ENCODE measurements around the gene RSF1.

RSF1 gene

DNA sequence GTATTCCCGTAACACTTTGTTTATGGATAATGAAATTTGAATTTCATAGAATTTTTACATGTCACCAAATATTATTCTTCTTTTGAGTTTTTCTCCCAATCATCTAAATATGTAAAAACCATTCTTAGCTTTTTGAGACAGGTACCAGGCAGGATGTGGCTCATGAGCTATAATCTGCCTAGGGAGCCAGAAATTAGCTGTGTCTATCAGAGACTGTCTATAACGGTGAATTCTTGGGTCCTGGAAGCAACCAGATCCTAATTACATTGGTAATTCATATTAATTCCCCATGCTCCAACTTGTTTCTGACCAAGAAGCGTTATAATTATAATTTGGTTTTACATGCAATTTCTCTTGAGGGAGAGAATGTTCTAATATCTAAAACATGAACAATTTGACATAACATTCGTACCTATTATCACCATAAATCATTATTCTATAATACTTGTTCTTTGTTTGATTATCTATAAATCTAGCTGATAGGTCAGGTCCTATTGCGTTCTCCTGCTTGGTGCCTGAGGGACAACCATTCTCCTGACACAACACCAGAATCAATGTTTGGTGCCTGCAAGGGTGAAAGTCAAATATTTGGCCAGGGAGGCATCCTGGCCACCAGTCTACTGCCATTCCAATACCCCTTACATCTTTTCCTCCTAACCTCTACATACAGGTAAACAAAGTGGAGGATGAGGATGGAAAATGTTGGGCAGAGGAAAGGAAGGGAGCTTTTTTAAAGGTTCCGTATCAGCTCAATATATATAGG lies 69.9 kb downstream of the RSF1 start:
- no peak for DNase-seq (ENCODE audit: low spot score)

DNA sequence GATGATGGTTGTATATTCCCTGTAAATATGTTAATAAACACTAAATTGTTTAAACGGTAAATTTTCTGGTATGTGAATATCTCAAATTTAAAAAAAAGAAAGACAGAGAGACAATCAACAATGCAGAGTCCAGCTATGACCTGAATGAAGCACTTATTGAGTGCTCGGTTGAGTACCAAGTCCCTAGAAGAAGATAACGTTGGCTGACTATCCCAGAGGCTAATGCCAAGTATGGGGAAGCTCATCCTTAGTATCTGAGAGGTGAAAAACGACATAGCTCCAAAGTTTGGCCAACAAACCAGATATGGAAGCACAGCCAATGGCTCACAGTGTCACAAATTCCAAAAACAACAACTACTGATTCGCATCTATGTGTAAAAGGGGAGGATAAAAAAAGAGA lies 71.3 kb downstream of the RSF1 start:
- no peak for DNase-seq (ENCODE audit: low spot score)

DNA sequence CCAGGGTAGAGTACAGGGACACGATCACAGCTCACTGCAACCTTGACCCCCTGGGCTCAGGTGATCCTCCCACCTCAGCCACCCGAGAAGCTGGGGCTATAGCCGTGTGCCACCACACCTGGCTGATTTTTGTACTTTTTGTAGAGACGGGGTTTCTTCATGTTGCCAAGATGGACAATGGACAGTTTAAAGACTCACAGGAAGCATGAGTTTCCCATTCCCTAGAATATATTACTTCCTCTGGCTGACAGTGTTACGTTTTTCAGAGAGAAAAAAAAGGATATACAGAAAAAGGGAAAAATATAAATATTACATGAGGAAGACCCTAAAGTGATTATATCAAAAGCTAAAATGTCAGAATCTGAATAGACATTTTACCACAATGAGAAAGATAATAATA lies 72.3 kb downstream of the RSF1 start:
- DNase-seq (ENCODE audit: low spot score): no peak

DNA sequence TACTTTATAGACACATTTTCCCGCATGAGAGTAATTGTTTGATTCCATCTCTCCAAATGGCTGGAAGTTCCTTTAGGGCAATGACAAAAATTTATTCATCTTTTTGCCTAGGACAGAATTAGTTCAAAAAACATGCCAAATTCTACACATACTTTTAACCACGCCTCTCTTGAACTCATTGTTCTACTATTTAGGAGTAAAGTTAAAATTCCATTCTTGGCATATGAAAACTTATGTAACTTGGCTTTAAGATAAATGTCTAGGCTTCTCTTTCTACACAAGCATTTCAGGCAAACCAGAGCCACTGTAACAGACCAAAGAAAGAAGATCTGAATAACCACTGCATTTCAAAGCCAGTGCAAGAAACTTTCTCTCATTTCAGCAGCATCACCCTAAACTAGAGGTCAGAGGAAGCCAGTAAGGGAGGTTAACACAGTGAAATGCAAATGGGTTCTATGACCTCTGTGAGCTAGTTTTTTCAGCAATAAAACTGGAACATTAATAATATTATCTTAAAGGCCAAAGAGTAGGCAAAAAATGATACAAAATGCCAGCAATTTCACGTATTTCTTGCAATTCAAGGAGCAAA lies 73.0 kb downstream of the RSF1 start:
- no peak for DNase-seq (ENCODE audit: low spot score)

DNA sequence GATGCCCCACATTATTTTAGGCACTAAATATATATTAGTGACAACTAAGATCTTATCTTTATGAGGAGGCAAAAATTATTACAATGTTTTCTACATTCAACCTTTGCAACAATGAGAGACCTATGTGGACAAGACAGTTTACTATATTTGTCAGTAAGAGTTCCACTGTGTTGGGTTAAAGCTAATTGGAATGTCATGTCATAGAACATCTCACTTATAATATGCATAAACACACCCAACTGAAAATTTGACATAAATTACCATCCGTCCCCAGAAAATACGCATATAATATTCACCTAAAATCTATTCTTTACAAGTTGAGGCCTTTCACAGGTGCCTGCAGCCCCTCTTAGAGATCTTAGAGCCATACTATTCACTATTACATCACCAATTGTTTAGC lies 84.0 kb downstream of the RSF1 start:
- DNase-seq (ENCODE audit: low spot score): no peak

DNA sequence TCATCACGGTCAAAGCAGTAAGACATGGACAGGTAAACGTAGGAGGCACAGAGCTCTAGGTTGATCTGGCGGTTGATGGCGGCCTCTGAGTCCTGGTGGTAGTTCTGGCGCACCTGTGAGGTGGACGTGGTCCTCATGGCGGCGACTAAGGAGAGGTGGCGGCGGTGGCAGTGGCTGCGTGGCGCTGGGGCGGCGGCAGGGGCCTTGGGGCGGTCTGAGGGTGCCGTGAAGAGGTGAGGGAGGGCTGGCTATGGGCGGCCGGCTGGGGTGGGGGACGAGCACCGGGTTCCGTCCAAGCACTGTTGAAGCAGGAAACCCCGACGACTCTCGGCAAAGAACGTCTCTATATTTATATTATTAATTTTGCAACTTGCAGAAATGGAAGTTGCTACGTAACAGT lies 85.6 kb downstream of the RSF1 start:
- no peak for DNase-seq (ENCODE audit: low spot score)

DNA sequence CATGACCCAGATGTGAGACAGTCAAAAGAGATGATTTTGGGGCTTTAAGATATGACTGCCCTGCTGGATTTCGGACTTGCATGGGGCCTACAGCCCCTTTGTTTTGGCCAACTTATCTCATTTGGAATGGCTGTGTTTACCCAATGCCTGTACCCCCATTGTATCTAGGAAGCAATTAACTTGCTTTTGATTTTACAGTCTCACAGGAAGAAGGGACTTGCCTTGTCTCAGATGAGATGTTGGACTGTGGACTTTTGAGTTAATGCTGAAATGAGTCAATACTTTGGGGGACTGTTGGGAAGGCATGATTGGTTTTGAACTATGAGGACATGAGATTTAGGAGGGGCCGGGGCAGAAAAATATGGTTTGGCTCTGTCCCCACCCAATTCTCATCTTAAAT lies 88.4 kb downstream of the RSF1 start:
- no peak for DNase-seq (ENCODE audit: low spot score)

DNA sequence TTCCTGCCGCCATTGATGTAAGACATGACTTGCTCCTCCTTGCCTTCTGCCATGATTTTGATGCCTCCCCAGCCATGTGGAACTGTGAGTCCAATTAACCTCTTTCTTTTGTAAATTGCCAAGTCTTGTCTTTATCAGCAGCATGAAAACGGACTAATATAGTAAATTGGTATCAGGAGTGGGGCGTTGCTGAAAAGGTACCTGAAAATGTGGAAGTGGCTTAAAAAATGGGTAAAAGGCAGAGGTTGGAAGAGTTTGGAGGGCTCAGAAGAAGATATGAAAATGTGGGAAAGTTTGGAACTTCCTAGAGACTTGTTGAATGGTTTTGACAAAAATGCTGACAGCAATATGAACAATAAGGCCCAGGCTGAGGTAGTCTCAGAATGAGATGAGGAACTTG lies 89.7 kb downstream of the RSF1 start:
- no peak for DNase-seq (ENCODE audit: low spot score)

DNA sequence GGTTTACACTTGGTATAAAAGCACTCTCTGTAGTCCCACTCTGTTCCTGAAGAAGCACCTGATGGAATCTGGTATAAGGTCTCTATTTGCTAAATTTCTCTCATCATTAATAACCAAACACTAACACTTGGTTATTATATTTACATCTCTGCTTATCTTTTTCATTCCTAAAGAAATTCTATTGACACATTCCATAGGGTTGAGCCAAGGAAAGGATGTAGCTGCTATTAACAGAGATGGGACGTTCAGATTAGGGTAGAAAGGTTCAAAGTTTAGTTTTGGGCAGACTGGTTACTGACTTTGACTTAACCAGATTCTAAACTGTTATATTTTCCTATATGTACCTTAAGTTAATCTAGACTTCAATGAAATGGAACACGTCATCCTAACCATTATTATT lies 91.5 kb downstream of the RSF1 start:
- no peak for DNase-seq (ENCODE audit: low spot score)

DNA sequence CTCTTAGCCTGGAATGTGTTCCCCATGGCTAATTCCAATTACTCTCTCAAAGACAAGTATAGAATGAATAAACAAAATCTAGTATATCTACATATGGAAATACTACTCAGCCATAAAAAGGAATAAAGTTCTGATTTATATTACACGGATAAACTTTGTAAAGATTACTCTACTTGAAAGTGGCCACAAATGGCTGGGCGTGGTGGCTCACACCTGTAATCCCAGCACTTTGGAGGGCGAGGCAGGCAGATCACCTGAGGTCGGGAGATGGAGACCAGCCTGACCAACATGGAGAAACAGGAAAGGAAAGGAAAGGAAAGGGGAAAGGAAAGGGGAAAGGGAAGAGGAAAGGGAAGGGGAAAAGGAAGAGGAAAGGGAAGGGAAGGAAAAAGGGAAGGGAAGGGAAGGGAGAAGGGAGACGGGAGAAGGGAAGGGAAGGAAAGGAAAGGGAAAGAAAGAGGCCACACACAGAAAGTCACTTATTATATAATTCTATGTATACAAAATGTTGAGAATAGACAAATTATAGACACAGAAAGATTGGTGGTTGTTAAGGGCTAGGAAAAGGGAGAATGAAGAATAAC lies 92.2 kb downstream of the RSF1 start:
- no peak for DNase-seq (ENCODE audit: low spot score)

DNA sequence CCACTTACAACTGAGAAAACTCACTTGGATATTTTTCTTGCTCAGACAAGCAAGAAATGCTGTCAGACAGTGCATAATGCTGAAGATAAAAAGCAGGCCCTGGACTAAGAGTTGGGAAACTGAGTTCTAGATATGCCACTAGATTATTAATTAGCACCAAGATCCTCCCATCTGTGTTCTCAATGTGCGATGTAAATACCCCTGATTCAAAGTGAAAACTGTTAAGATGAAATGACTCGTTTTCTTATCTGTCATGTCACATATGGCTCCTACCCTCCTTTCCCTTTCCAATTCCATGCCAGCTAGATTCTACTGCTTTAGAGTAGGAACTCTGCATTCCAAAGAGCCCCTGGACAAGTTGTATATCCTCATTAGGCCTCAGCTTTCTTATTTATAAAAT lies 94.0 kb downstream of the RSF1 start:
- DNase-seq (ENCODE audit: low spot score): no peak

DNA sequence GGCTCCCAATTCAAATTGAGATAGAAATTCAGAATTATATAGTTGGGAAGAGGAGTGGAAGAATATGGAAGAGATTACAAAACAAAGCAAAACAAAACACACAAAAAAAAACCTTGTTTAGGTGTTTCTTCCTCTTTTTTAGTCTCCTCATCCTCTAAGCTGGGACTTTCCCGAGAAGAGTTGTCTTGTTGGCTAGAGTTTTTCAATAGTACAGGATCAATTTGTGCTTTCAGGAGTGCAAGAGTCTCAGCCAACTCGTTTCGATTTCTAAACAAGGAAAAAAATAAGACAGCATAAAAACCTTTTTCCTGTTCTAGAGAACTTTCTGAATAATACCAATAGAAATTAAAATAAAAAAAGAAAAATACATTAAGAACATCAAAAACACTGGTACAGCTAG lies 95.1 kb downstream of the RSF1 start:
- no peak for DNase-seq (ENCODE audit: low spot score)

DNA sequence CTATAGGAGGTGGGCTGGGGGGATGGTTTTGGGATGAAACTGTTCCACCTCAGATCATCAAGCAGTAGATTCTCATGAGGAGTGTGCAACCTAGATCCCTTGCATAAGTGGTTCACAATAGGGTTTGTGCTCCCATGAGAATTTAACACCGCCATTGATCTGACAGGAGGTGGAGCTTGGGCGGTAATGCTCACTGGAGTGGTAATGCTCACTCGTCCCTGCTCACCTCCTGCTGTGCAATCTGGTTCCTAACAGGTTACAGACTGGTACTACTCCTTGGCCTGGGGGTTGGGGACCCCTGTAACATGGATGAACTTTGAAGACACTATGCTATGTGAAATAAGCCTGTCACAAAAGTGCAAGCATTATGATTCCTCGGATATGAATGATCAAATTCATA lies 95.9 kb downstream of the RSF1 start:
- no peak for DNase-seq (ENCODE audit: low spot score)

DNA sequence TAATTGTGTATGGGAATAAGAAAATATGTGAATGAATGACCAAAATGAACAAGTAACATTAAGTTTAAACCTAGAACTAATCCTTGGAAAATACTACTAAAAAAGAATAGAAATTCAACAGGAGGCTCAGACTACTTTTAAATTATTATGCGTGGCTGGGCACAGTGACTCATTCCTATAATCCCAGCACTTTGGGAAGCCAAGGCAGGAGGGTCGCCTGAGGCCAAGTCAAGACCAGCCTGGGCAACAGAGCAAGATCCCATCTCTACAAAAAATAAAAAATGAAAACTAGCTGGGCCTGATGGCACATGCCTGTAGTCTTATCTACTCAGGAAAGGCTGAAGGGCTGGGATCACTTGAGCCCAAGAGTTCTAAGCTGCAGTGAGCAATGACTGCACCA lies 97.5 kb downstream of the RSF1 start:
- DNase-seq (ENCODE audit: low spot score): no peak

DNA sequence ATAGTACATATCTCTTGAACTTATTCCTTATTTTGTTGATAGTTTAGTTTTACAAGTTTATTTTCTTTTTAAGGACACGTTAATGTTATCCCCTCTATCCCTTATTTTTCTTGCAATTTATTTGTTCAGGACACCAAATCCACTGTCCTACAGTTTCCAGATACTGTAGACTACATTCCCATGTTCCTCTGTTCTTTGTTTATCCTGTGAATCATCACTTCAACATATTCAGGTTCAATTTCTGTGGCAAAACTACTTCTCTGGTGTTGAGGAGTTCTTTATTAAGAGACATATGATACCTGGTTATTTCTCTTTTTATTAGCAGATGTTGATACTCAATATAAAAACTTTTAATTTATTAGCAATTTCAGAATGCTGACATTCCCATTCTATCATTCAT lies 110.2 kb downstream of the RSF1 start:
- no peak for DNase-seq (ENCODE audit: low spot score)

DNA sequence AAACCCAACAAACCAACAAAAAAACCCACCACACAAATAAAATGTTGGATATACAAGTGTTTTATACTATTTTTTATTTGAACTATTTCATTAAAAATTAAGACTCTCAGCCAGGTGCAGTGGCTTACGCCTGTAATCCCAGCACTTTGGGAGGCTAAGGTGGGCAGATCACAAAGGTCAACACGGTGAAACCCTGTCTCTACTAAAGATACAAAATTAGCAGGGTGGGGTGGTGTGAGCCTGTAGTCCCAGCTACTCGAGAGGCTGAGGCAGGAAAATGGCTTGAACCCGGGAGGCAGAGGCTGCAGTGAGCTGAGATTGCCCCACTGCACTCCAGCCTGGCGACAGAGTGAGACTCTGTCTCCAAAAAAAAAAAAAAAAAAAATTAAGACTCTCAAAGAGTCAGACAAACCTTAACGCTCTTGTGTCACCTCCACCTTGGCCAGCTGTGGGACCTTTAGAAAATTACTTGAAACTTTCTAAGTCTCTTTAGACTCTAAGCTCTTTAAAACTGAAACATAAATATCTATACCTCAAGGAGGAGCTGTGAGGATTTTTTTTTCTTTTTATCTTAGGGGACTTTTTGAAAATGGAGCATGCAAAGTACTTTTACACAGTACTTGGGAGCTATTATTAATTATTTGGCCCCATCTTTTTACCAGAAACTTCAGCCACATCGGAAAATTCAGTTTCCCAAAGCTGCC lies 114.5 kb downstream of the RSF1 start:
- DNase-seq (ENCODE audit: low spot score): no peak

DNA sequence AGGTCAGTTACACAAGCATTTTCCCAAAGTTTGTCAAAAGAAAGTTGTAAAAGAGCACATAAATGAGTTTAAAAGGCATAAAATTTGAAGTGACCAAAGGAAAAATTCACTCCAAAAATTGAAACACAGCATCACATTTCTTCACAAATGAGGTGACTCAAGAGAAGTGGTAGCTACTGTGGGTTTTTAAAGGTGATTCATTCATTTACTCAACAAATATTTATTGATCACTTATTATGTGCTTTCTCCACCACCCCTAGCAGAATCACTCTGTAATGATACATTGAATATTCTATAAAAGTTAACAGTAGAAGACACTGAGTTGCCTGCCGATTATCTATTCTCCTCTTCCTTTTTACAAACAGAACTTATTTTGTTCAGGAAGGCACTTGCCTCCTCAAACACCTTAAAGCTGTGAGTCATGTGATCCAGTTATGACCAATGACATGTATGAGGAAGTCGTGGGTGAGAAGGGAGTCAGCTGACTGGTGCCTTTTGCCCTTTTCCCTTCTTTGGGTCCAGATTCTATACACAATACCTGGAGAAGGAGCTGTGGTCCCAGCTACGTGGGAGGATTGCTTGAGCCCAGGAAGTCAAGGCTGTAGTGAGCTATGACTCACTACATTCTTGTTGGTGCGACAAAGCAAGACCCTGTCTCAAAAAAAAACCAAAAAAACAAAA lies 115.2 kb downstream of the RSF1 start:
- DNase-seq (ENCODE audit: low spot score): no peak

DNA sequence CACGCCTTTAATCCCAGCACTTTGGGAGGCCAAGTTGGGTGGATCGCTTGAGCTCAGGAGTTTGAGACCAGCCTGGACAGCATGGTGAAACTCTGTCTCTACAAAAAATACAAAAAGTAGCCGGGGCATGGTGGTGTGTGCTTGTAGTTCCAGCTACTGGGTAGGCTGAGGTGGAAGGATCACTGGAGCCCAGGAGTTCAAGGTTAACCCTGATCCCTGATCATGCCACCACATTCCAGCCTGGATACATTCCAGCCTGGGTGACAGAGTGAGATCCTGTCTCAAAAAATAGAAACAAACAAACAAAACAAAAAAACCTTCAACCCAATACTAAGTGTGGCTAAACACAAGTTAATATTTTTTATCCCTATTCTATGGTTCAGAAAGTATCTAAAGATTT lies 116.5 kb downstream of the RSF1 start:
- DNase-seq (ENCODE audit: low spot score): no peak

DNA sequence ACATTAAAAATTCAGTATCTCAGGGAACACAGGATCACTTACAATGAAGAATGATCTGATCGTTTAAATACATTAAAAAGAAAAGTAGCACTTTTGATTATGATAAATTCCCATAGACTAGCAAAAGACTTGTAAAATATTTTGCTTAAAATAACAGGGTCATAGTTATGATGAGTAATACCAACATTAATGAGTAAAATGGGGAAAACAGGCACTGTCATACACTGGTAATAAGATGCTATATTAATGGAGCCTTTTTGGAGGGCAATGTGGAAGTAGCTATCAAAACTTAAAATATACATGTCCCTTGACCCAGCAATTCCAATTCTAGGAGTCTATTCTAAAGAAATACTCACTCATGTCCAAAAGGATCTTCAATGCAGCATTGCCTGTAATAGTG lies 121.1 kb downstream of the RSF1 start:
- no peak for DNase-seq (ENCODE audit: low spot score)

DNA sequence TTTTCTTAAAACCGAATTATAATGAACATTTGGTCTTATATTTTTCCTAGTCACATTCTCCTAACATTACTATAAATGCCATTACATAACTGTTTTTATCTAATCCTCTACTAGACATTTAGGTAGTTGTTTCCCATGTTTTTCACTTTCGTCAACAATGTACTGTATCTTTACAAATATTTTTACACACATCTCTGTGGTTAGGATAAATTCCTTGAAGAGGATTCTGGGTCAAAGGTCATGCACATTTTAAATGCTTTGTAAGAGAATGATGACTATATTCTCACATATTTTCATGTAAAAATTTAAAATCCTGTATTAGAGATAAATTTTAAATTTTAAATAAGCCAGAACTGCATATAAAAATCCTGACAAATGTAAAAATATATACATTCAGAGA lies 121.6 kb downstream of the RSF1 start:
- no peak for DNase-seq (ENCODE audit: low spot score)

DNA sequence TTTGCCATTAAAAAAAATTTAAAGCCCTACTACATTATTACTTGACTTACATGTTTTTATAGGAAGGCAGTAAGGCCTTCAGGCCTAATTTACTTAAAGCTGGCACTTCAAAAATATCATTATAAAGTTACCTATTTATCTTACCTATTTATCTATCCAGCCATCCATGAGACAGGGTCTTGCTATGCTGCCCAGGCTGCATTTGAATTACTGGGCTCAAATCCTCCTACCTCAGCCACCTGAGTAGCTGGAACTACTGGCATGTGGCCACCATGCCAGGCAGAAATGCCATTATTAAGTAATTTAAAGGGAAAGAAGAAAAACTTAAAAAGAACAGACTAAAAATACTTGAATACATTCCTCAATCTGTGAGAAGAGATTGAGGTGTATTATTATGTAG lies 122.7 kb downstream of the RSF1 start:
- no peak for DNase-seq (ENCODE audit: low spot score)

DNA sequence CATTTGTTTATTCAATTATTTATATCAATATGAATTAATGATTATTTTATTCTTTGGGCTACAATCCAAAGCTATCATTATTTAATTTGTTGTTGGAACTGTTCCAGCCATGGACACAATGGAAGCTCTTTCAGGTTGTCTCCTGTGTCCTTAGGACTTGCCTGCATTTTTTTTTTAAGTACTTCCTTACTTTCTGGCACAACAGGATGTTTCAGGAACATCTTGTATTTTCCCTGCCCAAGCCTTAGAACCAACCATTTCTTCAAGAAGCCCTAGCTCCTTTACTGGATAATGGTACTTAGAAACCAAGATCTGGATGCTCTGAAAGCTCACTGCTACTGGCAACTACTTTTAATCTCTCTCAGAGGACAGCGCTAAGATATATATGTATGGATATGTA lies 125.1 kb downstream of the RSF1 start:
- no peak for DNase-seq (ENCODE audit: low spot score)

DNA sequence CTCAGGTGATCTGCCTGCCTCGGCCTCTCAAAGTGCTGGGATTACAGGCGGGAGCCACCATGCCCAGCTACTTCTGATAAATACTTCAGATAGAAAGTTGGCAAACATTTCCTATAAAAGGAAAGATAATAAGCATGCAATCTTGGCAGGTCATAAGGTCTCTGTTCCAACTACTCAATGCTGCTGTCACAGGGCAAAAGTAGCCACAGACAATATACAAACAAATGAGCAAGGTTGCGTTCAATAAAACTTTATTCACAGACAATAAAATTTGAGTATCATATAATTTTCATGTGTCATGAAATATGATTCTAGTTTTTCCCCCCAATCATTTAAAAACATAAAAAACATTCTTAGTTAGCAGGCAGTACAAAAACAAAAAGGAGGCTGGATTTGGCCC lies 129.9 kb downstream of the RSF1 start:
- DNase-seq (ENCODE audit: low spot score): no peak
